Aorta (tissue), 5 donors: ENCODE data around the gene SDR42E2. TPM values are rescaled to one million over a fixed set of nuclear protein-coding genes. Genes with fewer than 3 reads are reported as not detected.
"Not testable (repeated sequence)": the region's sequence is repeated elsewhere in the genome, so short reads cannot be mapped to it uniquely, and the experiment has no call there.

Experiments used
- ATAC-seq: fragments of 200-7000 bp; cut with Tn5 transposase; one replicate; pipeline ENCODE4 v1.9.1; 2022; ENCODE audit warnings: moderate library complexity; ENCODE audit not compliant: low FRiP score
- DNase-seq, 2 donors: peaks; one replicate each; pipeline ENCODE4 v3.0.0-alpha.2; 2020
- H3K27ac ChIP-seq, 2 donors: one replicate each; pipeline ENCODE4 v1.5.1; 2013; ENCODE audit warnings: low read length in 2 of 2, mild to moderate bottlenecking in 2 of 2, moderate library complexity in 2 of 2, control low read depth in 1 of 2, inconsistent platforms in 1 of 2, low read depth in 1 of 2
- H3K27me3 ChIP-seq, 2 donors: one replicate each; pipeline ENCODE4 v1.6.1; 2013; ENCODE audit warnings: control low read depth in 1 of 2, low read length in 1 of 2, mild to moderate bottlenecking in 1 of 2, moderate library complexity in 1 of 2; ENCODE audit not compliant: insufficient read depth in 2 of 2, control insufficient read depth in 1 of 2
- H3K36me3 ChIP-seq, 2 donors: one replicate each; pipeline ENCODE4 v1.6.1; 2013; ENCODE audit warnings: control low read depth in 1 of 2, low read length in 1 of 2, mild to moderate bottlenecking in 1 of 2; ENCODE audit not compliant: insufficient read depth in 2 of 2, control insufficient read depth in 1 of 2
- H3K4me1 ChIP-seq, 2 donors: one replicate each; pipeline ENCODE4 v1.6.1; 2013; ENCODE audit warnings: low read length in 2 of 2, control low read depth in 1 of 2, mild to moderate bottlenecking in 1 of 2, moderate library complexity in 1 of 2; ENCODE audit not compliant: insufficient read depth in 2 of 2, control insufficient read depth in 1 of 2
- H3K4me3 ChIP-seq, 2 donors: one replicate each; pipeline ENCODE4 v1.5.1; 2013; ENCODE audit warnings: low read length in 2 of 2, control low read depth in 1 of 2, mild to moderate bottlenecking in 1 of 2
- H3K9me3 ChIP-seq: one replicate; pipeline ENCODE4 v1.6.1; 2013; ENCODE audit warnings: mild to moderate bottlenecking, low read length; ENCODE audit not compliant: control insufficient read depth
- WGBS, 2 donors: extraction: QIAGEN DNeasy Blood & Tissue Kit; methylation state at CpG; one replicate each; pipeline ENCODE4 v1.1.7; 2013; 5-methylcytosine and 5-hydroxymethylcytosine counted together
- intact Hi-C, 2 donors: fragments of 100-400 bp; cut with DNase I; formaldehyde crosslinking; loops; one replicate each; pipeline versions ENCODE4 v1.14.2 to v1.15.0; 2022
- polyA plus RNA-seq, 2 donors: library from polyadenylated mRNA; stranded (reverse); fragments of 200-250 nt; gene quantifications; one replicate each; pipeline ENCODE4 v1.2.3, GENCODE V29; 2013
- total RNA-seq, 2 donors: library from RNA; stranded (reverse); fragmentation: NEBNext Ultra II Directional; extraction: Animal tissue kit (Norgen Biotek cat#: 25700); gene quantifications; one replicate each; pipeline ENCODE4 v1.2.1, GENCODE V29; 2021
- donor health status: healthy with polysubstance abuse.
- donor health status: Bipolar disorder and iron deficiency.
- donor health status: DM: no; HTN: no; CAD: no.
- donor health status: DM: no; HTN: no; CAD: no.
- donor health status: DM: yes; HTN: yes; CAD: no.

The SDR42E2 gene
- total and polyA plus RNA-seq, 4 donors: 0.10 TPM; not detected in 3

- ATAC-seq: no peak
- intact Hi-C loops: no loop called here
These were observed 36.2 kb upstream of the SDR42E2 start for GRCh38 chr16:22126037-22126558.

GRCh38 chr16:22128537-22128936, 33.8 kb upstream of the SDR42E2 start:
- intact Hi-C loops, ATAC-seq, DNase-seq, H3K27me3 ChIP-seq, H3K27ac ChIP-seq, H3K36me3 ChIP-seq, H3K9me3 ChIP-seq, H3K4me1 ChIP-seq, H3K4me3 ChIP-seq: not testable (repeated sequence)
- WGBS, 2 donors: 92 to 95% methylated on average over 1 of the region's 1 CpG

More at GRCh38 chr16:22126037-22126558, 36.2 kb upstream of the SDR42E2 start:
- no peaks in the 10 kb centered on the region for H3K4me1 ChIP-seq
- H3K27me3 ChIP-seq: no peaks in the 10 kb centered on the region
- no peak overlapping the region for H3K27ac ChIP-seq
- H3K4me3 ChIP-seq: no peak overlapping the region
- 40 to 44% methylated on average over 15 of the region's 15 CpGs for WGBS, 2 donors
- H3K9me3 ChIP-seq: no peaks in the 10 kb centered on the region
- H3K36me3 ChIP-seq: no peaks in the 10 kb centered on the region
- DNase-seq: no peak

- Histone ChIP-seq H3K27me3 (no peaks in the 10 kb centered on the region), H3K4me1 (no peaks in the 10 kb centered on the region), H3K36me3 (no peaks in the 10 kb centered on the region), H3K4me3 (no peak overlapping the region), H3K9me3 (no peaks in the 10 kb centered on the region), H3K27ac (no peak overlapping the region)
- ATAC-seq (no peak), DNase-seq (no peak)
- intact Hi-C loops: no loop called here
These were observed 31.8 kb upstream of the SDR42E2 start for GRCh38 chr16:22130528-22130927.

- no peaks in the 10 kb centered on the region for H3K9me3 ChIP-seq
- H3K4me1 ChIP-seq: no peaks in the 10 kb centered on the region
- DNase-seq (no peak), ATAC-seq (no peak)
- no peaks in the 10 kb centered on the region for H3K27me3 ChIP-seq
- no peak overlapping the region for H3K4me3 ChIP-seq
- WGBS, 2 donors: 85 to 88% methylated on average over 10 of the region's 10 CpGs
- H3K36me3 ChIP-seq: no peaks in the 10 kb centered on the region
- no peak overlapping the region for H3K27ac ChIP-seq
- intact Hi-C loops: no loop called here
These were observed 29.5 kb upstream of the SDR42E2 start for GRCh38 chr16:22132801-22133200.

GRCh38 chr16:22138482-22138881, 23.8 kb upstream of the SDR42E2 start:
- Histone ChIP-seq H3K27ac (no peak overlapping the region), H3K27me3 (no peaks in the 10 kb centered on the region), H3K4me1 (no peaks in the 10 kb centered on the region), H3K36me3 (no peaks in the 10 kb centered on the region), H3K9me3 (no peaks in the 10 kb centered on the region), H3K4me3 (no peak overlapping the region)
- no peak for ATAC-seq
- DNase-seq: no peak
- intact Hi-C loops: no loop called here
- WGBS, 2 donors: 68 to 78% methylated on average over 8 of the region's 8 CpGs

- DNase-seq: no peak
- Histone ChIP-seq H3K4me3 (no peak overlapping the region), H3K9me3 (no peaks in the 10 kb centered on the region), H3K27me3 (no peaks in the 10 kb centered on the region), H3K36me3 (no peaks in the 10 kb centered on the region), H3K27ac (no peak overlapping the region), H3K4me1 (no peaks in the 10 kb centered on the region)
- whole genome bisulfite sequencing, 2 donors: 40 to 41% methylated on average over 7 of the region's 7 CpGs
- intact Hi-C loops: no loop called here
- ATAC-seq: no peak
These were observed 23.3 kb upstream of the SDR42E2 start for GRCh38 chr16:22139008-22139407.

- H3K27me3 ChIP-seq: no peaks in the 10 kb centered on the region
- ATAC-seq (no peak), DNase-seq (no peak)
- H3K4me1 ChIP-seq: no peaks in the 10 kb centered on the region
- WGBS, 2 donors: 81 to 82% methylated on average over 1 of the region's 1 CpG
- no peaks in the 10 kb centered on the region for H3K9me3 ChIP-seq
- H3K4me3 ChIP-seq: no peak overlapping the region
- no peak overlapping the region for H3K27ac ChIP-seq
- intact Hi-C loops: no loop called here
- H3K36me3 ChIP-seq: no peaks in the 10 kb centered on the region
These were observed 22.6 kb upstream of the SDR42E2 start for GRCh38 chr16:22139732-22140131.

- intact Hi-C loops: no loop called here
- H3K27me3 ChIP-seq: no peaks in the 10 kb centered on the region
- no peaks in the 10 kb centered on the region for H3K36me3 ChIP-seq
- no peak overlapping the region for H3K4me3 ChIP-seq
- no peaks in the 10 kb centered on the region for H3K9me3 ChIP-seq
- WGBS, 2 donors: 82 to 95% methylated on average over 1 of the region's 1 CpG
- H3K27ac ChIP-seq: no peak overlapping the region
- no peaks in the 10 kb centered on the region for H3K4me1 ChIP-seq
- no peak for ATAC-seq
- no peak for DNase-seq
These were observed 20.5 kb upstream of the SDR42E2 start for GRCh38 chr16:22141767-22142166.

- Histone ChIP-seq H3K36me3 (no peaks in the 10 kb centered on the region), H3K9me3 (no peaks in the 10 kb centered on the region), H3K4me3 (no peak overlapping the region), H3K27ac (no peak overlapping the region), H3K4me1 (no peaks in the 10 kb centered on the region), H3K27me3 (no peaks in the 10 kb centered on the region)
- no peak for ATAC-seq
- intact Hi-C loops: no loop called here
- WGBS, 2 donors: 90 to 91% methylated on average over 6 of the region's 6 CpGs
- no peak for DNase-seq
These were observed 17.8 kb upstream of the SDR42E2 start for GRCh38 chr16:22144520-22144919.
